Right renal cortex interstitium (tissue), 3 donors: ENCODE data around the gene GCSAML. TPM values are rescaled to one million over a fixed set of nuclear protein-coding genes. Genes with fewer than 3 reads are reported as not detected.
"Not testable (repeated sequence)": the region's sequence is repeated elsewhere in the genome, so short reads cannot be mapped to it uniquely, and the experiment has no call there.

ENCODE experiments used
- DNase-seq, 3 donors: peaks; one replicate each; pipeline ENCODE4 v3.0.0-alpha.2; 2013; ENCODE audit warnings: low read depth in 3 of 3, low spot score in 2 of 3
- polyA plus RNA-seq, 3 donors: library from polyadenylated mRNA; unstranded; fragments of 120-200 nt; gene quantifications; one replicate each; pipeline ENCODE4 v1.2.1, GENCODE V29; 2013; ENCODE audit not compliant: insufficient read length in 3 of 3

The GCSAML gene
- polyA plus RNA-seq, result 1 to 10 TPM in 1 of 3 donors, under 1 TPM in 2; 0.69 to 1.1 (median 0.71) TPM

- DNase-seq, result no peak
Measured at GRCh38 chr1:247548769-247549182, at the start of gene GCSAML. Gene GCSAML (plus strand): TSS chr1:247549134. CDS start chr1:247549192, 58 bp downstream.

GRCh38 chr1:247500865-247501264 is 48.1 kb upstream of the GCSAML start:
- no peak for DNase-seq

- DNase-seq, result no peak
Measured at GRCh38 chr1:247506831-247507230, 42.1 kb upstream of the GCSAML start.

GRCh38 chr1:247517795-247518612 is 30.9 kb upstream of the GCSAML start:
- no peak for DNase-seq

GRCh38 chr1:247518613-247518891 is 30.4 kb upstream of the GCSAML start:
- no peak for DNase-seq

GRCh38 chr1:247521886-247522285 is 27.0 kb upstream of the GCSAML start:
- not testable (repeated sequence) for DNase-seq

GRCh38 chr1:247528812-247529474 is 20.0 kb upstream of the GCSAML start:
- DNase-seq, result no peak

- no peak for DNase-seq
Measured at GRCh38 chr1:247529771-247530355, 19.1 kb upstream of the GCSAML start.

- no peak for DNase-seq
Measured at GRCh38 chr1:247530785-247531184, 18.1 kb upstream of the GCSAML start.

- DNase-seq, result no peak
Measured at GRCh38 chr1:247531937-247532336, 17.0 kb upstream of the GCSAML start.

GRCh38 chr1:247535402-247535801 is 13.5 kb upstream of the GCSAML start:
- no peak for DNase-seq

- DNase-seq, result no peak
Measured at GRCh38 chr1:247536340-247536739, 12.6 kb upstream of the GCSAML start, which contains the start of gene OR2C3. Gene OR2C3 (minus strand): TSS chr1:247536440. CDS start chr1:247532511, 3,929 bp downstream.

GRCh38 chr1:247538561-247538960 is 10.4 kb upstream of the GCSAML start:
- DNase-seq, result no peak

- no peak for DNase-seq
Measured at GRCh38 chr1:247539215-247539614, 9.7 kb upstream of the GCSAML start.

GRCh38 chr1:247540581-247540980 is 8.4 kb upstream of the GCSAML start:
- DNase-seq, result no peak

GRCh38 chr1:247542811-247543210 is 6.1 kb upstream of the GCSAML start:
- no peak for DNase-seq

GRCh38 chr1:247548092-247548491 is 842 bp upstream of the GCSAML start:
- no peak for DNase-seq

- no peak for DNase-seq
Measured at GRCh38 chr1:247551721-247552120, 2.8 kb downstream of the GCSAML start.

- DNase-seq, result no peak
Measured at GRCh38 chr1:247552231-247552630, 3.3 kb downstream of the GCSAML start.

GRCh38 chr1:247557926-247558674 is 9.2 kb downstream of the GCSAML start:
- no peak for DNase-seq

GRCh38 chr1:247561711-247562110 is 12.8 kb downstream of the GCSAML start:
- DNase-seq, result no peak
